HK-2 (cell line): ENCODE measurements around the gene ENTPD2.
"Not testable (repeated sequence)": the region's sequence is repeated elsewhere in the genome, so short reads cannot be mapped to it uniquely, and the experiment has no call there.

Source experiments
- DNase-seq: peaks from one replicate; pipeline ENCODE4 v3.0.0-alpha.2; 2018; ENCODE audit not compliant: unreplicated experiment

ENTPD2 gene

GRCh38 chr9:137045294-137046087 lies 8.4 kb downstream of the ENTPD2 start:
- peak; percentile 60 for DNase-seq

- DNase-seq = peak; percentile 40
Measured at GRCh38 chr9:137044502-137045177, 9.2 kb downstream of the ENTPD2 start.

GRCh38 chr9:137044037-137044436 lies 9.8 kb downstream of the ENTPD2 start:
- no peak for DNase-seq

DNA sequence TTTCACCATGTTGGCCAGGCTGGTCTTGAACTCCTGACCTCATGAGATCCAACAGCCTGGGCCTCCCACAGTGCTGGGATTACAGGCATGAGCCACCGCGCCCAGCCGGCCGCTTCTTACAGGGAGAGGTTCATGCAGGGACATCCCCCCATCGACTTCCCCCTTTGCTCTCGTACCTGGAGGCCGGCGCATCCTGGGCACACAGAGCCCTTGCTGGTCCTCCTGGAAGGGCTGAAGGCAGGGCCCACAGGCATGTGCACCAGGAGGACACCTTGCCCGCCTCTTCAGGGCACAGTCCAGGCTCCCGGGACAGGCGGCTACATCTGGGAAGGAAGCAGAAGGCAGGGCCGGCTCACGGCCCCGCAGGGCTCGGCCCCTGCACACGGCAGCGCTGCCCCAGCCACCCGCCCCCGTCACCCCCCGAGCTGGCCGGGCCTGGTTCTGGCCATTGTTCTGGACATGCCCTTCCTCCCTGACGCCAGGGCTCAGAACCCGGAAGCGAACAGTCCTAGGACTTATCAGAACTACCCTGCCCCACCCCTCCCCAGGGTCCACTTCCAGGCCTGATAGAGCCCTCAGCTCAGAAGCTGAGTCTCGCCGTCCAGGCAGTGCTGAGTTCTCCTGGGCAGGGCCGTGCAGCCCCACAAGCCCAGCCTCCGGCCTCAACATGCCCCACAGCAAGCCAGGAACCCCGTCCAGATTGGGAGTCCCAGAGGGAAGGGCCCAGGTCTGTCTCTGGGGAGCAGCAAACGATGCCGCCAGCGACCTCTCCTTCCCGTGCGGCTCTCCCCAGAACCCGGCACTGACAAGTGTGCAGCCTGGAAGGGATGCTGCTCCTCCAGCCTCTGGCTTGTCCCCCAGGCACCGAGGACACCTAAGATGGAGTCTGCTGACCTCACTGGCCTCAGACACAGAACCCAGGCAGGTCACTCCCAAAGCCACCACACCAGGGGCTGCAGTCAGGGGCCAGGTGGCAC lies 10.8 kb downstream of the ENTPD2 start:
- no peak for DNase-seq

DNA sequence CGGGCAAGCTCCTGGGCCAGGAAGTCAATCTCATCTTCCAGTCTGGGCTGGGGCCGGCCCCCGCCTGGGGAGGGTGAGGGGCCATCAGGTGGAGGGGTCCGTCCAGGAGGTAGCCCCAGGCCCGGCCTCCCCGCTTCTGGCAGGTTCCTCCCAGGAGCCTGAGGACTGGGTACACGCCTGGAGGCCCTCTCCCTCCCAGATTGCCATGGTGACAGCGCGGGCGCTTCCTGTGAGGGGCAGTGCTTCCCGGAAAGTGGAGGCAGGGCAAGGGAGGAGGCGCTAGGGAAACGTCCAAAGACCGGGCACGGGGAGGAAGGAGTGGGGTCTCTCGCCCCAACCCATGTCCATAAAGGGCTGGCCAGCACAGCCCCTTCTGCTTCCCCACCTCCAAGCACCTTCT lies 12.7 kb downstream of the ENTPD2 start:
- DNase-seq = no peak

DNA sequence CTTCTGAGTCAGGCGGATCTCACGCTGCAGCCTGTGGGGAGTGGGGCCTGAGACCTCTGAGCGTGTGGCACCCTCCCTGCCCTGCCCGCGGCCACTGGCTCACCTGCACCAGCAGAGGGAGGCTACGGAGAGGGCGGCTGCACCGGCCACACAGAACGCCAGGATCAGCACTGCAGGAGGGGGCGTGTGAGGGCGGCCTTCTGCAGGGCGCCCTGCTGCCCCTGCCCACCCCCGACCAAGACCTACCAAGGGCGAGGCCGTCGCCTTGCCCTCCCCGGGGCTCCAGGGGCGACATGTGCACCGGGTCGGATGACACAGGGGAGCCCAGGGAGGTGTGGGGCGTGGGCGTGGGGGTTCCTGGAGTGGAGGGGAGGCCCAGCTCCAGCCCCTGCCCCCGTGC lies 13.3 kb downstream of the ENTPD2 start:
- no peak for DNase-seq

GRCh38 chr9:137039611-137040366 lies 14.1 kb downstream of the ENTPD2 start:
- DNase-seq = no peak

- DNase-seq = no peak
Measured at GRCh38 chr9:137038916-137039315, 14.9 kb downstream of the ENTPD2 start.

- DNase-seq = no peak
Measured at GRCh38 chr9:137037483-137037882, 16.4 kb downstream of the ENTPD2 start.

DNA sequence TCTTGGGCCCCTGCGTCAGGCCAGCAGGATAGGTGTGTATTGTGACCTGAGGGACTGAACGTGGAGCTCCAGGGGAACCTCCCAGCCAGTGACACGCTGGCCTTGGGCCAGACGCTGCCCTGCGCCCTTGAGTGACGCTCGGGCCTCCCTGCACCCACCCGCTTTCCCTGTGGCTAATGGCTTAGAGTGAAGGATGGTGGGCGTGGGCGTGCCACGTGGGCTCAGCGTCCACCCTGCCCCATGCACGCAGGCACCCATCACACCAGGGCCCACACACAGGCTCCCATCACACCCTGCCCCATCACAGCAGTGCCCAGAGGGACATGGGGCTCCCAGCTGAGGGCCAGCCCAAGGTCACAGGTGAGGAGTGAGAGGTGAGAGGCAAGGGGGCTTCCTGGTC lies 16.8 kb downstream of the ENTPD2 start:
- no peak for DNase-seq

GRCh38 chr9:137035937-137036336 lies 17.9 kb downstream of the ENTPD2 start:
- DNase-seq = no peak

DNA sequence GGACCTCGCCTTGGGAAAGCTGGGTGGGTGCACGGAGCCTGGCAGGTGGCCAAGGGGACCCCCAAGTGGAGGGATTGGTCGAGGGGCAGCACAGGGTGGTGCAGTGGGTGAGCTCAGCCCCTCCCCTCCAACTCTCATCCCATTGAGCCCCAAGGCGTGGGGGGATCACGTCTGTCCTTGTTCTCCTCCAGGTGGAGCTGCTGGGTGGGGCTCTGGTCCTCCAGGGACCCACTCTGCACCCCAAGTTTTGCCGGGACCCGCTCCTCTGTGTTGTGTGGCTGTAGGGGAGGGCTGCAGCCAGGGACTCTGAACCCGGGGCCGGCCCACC lies 18.4 kb downstream of the ENTPD2 start:
- no peak for DNase-seq

DNA sequence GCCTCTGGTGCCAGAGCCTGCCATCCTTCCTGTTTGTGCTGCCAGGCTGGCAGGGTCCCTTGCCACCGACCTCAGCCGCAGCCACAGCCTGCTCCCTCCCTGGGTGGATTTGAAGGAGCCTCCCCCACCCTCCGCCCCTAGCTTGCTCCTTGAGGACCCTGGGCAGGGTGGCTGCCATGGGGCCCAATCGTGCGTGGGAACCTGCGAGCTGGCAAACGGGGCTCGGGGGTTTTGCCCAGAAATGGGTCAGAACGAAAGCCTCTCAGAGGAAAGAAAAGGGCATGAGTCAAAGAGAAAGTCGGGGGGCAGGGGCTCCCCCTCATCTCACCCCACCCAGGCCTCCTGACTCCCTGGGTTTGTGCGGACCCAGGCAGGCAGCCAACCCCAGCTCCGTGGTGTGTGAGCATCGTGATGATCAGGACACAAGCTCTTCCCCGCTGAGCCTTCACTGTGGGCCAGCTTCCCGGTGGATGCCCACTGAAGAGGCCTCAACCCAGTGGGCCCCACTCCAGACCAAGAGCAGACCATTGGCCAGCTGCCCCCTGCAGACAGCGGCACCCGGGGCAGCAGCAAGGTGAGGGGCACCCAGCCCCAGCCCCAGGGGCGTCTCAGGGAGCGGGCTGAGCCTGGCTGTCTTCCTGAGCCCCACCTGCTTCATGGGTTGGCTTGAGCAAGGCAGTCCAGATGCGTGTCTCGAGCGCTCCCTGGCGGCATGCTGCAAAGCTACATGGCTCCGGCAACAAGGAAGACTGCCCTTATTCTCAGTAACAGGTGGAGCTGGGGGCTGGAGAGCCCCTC lies 19.0 kb downstream of the ENTPD2 start:
- peak; percentile 84 for DNase-seq

DNA sequence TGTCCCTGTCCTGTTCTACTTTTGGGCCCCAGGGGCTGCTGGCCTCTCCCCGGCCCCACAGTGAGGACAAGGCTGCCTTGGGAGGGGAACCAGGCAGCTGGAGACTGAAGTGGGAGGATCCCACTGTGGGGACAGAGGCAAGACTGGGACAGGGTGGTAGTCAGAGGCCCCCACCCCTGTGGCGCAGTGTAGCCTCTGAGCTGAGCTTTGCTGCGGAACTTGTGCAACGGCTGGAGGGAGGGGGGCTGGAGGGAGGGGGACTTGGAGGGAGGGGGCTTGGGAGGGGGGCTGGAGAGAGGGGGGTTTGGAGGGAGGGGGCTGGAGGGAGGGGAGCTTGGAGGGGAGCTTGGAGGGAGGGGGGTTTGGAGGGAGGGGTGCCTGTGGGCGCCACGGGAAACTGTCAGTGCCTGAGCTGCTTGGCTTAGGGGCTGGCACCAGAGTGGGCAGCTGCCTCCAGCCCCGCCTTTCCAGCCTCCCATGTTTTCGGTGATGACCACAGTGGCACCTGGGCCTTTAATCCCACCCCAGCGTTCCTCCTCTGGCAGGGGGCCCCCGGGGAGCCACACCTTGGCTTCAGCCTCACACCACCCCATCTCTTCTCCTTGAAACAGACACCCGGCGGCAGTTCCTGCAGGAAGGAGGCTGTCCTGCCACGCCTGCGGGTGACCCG lies 19.7 kb downstream of the ENTPD2 start:
- no peak for DNase-seq

DNA sequence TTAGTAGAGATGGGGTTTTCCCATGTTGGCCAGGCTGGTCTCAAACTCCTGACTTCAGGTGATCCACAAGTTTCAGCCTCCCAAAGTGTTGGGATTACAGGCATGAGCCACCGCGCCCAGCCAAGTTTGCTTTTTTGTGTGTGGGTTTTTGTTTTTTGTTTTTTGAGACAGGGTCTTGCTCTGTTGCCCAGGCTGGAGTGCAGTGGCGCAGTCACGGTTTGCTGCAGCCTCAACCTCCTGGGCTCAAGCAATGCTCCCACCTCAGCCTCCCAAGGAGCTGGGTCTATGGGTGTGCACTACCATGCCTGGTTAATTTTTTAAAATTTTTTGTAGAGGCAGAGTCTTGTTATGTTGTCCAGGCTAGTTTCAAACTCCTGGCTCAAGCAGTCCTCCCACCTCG lies 20.4 kb downstream of the ENTPD2 start:
- not testable (repeated sequence) for DNase-seq

DNA sequence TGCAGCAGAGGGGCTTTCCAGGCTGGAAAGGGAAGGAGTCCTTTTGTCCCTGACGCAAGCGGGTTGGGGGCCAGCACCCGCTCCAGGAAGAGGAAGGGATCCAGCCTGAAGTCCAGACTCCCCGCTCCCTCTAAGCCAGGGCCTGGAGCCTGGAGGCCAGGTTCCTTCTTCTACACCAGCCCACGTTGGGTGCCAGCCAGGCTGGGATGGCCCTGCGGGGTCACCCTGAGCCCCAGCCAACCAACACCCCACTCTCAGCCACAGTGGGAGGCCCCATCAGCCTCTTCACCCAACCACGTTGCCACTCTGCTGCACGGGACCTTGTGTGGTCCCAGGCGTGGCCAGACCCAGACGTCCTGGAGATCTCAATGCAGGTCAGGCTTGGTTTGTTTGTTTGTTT lies 21.0 kb downstream of the ENTPD2 start:
- DNase-seq = no peak

DNA sequence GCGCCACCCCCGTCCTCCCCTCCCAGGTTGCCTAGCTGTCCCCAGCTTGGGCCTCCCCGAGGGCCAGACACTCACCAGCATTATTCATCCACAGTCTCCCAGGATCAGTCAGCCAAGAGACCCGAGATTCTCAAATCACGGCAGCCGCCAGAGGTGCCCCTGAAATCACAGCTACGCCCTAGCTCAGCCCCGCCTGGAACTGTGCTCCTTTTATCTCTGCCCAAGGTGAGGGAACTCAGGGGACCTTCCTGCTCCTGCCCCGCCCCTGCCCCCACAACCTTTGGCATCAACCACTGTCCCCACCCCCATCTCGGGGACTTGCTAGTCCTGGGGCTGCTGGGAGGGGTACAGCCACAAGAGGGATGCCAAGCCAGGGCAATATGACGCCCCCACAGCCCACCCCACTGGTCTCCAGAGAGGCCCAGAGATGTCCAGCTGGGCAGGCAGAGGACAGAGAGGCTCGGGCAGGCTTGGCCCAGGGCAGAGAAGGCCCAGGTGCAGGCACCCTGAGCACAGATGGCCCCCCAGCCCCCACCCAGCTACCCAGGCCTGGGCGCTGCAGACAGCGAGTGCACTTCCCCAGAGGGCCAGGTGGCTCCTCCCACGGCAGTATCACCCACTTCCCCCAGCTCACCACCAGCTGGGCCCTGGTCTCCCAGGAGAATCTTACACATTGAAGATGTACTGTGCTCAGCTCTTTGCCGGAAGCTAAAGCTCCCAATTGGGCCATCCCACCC lies 21.8 kb downstream of the ENTPD2 start, which contains the start of gene FUT7:
FUT7 (minus strand) TSS at position 185 of the 737 bp plus-strand sequence; CDS start at position 88, 97 bp downstream.
- no peak for DNase-seq

- DNase-seq = peak; percentile 54
Measured at GRCh38 chr9:137030538-137031527, 23.0 kb downstream of the ENTPD2 start.
